HTERT RPE-1 (cell line): ENCODE measurements around the gene HARBI1.

Source experiments
- in situ Hi-C: fragments of 300-500 bp; cut with MboI; formaldehyde crosslinking; loops from 4 replicates; pipeline ENCODE4 v1.14.3; 2020; ENCODE audit warnings: low sequenced_read_pairs

HARBI1 gene, protein sequence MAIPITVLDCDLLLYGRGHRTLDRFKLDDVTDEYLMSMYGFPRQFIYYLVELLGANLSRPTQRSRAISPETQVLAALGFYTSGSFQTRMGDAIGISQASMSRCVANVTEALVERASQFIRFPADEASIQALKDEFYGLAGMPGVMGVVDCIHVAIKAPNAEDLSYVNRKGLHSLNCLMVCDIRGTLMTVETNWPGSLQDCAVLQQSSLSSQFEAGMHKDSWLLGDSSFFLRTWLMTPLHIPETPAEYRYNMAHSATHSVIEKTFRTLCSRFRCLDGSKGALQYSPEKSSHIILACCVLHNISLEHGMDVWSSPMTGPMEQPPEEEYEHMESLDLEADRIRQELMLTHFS

DNA sequence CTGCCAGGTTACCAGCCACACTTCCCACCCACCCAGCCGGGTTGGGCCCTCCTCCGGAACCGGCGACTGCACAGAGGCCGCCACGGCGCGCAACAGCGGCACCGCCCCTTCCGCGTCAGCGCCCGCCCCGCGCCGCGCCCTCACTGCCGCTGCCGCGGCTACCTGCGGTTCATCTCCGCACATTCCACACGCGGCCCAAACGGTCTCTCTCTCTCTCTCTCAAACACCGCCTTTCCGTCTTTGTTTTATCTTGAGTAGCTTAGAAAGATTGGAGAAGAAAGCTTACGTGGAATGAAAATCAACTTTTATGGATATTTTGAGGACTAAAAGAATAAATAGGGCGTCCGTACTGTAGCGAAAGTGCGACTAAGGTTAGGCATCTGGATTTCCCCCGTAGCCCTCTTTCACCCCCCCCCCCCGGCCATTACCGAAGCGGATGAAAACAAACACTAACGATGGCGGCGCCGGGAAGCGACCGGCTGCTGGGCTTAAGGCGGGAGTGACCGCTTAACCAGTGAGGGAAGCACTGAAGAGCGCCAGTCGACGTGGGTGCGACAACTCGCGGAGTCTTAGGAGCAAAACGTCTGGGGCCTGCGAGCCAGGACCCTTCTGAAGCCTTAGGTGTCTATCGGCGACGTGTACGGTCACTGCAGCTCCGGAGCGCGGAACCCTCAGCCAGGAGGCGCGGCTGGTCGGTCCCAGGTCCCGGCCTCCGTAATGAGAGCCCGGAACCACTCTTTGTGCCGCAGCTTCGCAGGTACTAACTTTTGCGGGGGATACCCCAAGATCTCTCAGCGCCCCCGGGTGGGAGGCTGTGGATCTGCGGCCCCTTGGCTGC is at the start of gene HARBI1, which contains the start of gene ATG13:
Gene HARBI1 (minus strand): TSS at position 94 of the 838 bp plus-strand sequence. CDS start 990 bp downstream, outside the sequence.
Gene ATG13 (plus strand): TSS at position 420 of the 838 bp plus-strand sequence. CDS start 26,739 bp downstream, outside the sequence.
- in situ Hi-C loops, result no loop called here

DNA sequence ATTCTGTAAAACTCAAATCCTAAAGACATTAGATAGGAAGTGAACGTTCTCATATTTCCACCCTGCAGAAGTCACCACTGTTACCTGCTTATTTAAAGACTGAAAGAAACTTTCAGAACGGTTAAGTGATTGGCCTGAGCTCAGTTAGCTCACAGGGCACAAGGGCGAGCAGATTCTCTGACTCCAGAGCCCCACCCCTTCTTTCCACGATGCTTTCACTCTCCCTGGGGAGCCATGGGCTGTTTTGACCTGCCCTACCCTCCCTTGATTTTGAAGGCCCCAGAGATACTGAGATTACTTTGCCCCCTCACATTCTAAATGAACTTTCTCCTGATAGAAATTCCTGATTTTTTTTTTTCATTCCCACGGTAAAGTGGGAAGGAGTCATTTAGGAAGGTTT is 49.5 kb upstream of the HARBI1 start:
- in situ Hi-C loops, result no loop called here

DNA sequence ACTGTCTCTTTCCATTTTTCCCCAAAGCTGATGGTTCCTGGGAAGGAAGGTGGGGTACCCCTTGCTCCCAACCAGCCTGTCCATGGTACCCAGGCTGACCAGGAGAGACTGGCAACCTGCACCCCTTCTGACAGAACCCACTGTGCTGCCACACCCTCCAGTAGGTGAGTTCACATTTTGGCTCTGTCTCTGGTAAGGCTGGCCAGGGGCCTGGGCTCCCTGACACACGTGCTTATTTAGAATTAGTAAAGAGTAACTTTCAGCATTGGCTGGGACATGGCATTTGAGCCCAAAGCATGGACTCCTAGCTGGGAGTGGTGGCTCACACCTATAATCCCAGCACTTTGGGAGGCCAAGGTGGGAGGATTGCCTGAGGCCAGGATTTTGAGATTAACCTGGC is 48.3 kb upstream of the HARBI1 start:
- in situ Hi-C loops, result no loop called here

DNA sequence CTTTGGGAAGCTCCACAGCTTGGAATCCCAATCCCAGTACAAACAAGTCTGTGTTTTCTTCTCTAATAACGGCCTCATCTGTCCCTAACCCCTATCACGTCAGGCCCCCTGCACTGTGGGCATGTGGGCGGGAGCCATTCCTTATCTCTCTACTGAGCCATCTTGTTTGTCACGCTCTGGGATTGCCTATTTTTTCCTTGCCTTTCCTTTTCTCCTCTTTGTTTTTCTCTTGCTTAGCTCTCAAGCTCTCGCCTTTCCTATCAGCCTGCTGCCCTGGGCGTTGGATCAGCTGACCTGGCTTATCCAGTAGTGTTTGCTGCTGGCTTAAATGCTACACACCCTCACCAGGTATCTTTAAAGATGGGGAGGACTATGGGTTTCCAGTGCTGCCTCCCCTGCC is 47.6 kb upstream of the HARBI1 start:
- in situ Hi-C loops, result no loop called here

DNA sequence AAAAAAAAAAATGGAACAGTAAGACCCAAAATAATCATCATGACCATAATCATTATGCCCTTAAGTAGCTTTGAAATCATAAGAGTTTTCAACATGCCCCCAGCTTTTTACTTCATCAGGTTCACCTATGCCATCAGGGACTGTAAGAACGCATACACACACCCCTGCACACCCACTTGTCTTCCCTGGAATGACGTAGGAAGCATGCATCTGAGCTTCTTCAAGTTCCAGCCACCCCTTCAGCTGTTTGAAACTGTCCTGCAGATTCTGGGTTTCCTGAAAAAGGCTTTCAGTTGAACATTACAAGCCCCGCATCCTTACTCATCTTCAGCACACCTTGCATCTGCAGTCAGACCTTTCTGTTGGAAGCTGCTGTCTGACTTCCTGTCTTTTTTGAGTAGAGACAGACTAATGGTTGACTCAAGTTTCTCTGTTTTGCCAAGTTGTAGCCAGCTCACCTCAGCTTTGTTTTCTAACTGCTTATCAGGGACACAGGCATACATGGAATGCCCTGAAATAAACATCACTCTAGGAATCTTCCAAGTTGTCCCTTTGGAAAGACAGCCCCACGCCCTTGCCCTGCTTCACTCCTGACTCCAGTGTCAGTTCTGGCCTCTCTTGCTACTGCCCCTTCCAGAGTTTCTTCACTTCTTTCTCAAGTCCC is 46.4 kb upstream of the HARBI1 start:
- in situ Hi-C loops, result no loop called here

DNA sequence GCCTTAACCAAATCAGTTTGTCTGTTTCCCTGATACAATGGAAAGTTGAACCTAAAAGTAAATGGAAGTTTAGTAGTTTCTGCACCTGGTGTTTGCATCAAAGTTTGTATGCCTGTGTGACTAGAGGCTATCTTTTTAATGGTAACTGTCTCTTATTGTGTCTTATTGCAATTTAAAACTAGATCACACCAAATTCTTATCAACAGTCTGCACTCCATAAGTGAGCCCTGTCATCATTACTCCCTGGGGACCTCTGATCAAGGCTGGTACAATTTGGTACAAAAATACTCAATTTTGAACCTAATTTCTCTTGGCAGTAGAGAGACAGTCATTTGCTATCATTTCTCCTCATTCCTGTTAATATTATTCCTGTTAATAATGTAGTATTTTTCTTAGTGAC is 45.3 kb upstream of the HARBI1 start:
- in situ Hi-C loops, result no loop called here

DNA sequence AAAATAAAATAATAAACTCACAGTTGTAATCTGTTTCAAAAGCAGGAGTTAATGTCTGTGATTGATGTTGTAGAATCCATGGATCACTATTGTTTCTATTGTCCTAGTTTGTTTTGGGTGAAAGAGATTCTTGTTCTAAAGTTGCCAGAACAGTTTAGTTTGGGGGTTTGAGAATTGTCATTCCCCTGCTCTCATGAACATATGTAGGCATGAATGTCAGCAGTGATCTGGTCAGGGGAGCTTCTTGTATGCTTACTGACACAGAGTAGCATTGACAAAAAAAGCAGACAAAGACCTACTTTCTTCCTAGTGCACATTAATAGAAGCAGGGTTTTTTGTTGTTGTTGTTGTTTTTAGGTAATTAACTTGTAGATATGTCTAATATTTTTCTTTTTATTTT is 44.8 kb upstream of the HARBI1 start:
- in situ Hi-C loops, result no loop called here

DNA sequence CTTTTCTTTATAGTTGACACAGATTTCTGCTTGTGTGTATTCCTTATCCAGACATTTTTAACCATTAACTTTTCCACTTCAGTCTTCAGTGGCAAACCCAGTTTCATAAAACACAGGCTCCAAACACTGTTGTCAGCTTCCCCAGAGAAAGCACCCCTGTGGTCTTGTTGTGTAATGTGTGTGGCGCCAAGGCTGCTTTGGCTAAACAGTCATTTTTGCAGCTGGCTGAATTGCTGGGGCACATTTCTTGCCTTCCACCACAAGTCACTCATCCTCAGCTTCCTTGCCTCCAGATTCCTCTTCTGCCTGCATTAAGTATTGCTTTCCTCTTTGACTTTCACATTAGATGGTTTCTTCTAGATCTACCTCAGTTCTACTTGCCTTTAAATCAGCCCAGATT is 42.9 kb upstream of the HARBI1 start:
- in situ Hi-C loops, result no loop called here

DNA sequence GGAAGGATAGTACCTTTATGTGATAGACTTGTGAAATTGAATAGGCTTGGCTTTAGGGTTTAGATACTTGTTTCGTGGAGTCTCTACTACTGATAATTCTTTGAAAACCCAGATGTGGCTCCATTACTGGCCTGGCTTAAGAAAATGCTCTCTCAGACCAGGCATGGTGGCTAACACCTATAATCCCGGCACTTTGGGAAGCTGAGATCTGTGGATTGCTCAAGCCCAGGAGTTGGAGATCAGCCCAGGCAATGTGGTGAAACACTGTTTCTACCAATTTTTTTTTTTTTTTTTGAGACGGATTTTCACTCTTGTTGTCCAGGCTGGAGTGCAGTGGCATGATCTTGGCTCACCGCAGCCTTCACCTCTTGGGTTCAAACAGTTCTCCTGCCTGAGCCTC is 41.2 kb upstream of the HARBI1 start:
- in situ Hi-C loops, result no loop called here

DNA sequence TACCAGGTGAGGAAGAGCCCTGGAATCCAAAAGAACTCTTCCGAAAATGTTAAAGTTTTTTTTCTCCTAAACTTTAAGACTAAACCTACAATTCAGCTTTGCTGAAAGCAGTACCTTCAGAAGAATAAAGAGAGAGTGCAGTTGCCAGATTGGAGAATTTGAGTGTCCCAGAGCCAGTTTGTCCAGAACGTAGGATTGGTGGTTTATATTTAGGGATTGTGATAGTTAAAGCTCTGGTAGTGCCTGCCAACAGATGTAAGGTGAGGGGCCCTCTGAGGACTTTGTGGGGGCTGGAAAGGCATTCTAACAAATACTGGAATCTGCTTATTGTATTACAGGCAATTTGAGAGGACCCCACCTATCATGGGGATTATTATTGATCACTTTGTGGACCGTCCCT is 40.2 kb upstream of the HARBI1 start:
- in situ Hi-C loops, result no loop called here

DNA sequence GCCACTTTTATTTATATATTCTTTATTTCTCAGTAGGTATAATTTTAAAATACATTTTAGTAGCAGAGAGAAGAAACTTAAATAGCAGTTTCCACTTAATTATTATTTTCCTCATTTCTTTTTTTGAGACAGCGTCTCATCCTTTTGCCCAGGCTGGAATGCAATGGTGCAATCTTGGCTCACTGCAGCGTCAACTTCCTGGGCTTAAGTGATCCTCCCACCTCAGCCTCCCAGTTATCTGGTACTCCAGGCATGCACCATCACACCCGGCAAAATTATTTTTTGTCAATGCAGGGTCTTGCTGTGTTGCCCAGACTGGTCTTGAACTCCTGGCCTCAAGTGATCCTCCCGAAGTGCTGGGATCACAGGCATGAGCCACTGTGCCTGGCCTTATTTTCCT is 38.6 kb upstream of the HARBI1 start:
- in situ Hi-C loops, result no loop called here

DNA sequence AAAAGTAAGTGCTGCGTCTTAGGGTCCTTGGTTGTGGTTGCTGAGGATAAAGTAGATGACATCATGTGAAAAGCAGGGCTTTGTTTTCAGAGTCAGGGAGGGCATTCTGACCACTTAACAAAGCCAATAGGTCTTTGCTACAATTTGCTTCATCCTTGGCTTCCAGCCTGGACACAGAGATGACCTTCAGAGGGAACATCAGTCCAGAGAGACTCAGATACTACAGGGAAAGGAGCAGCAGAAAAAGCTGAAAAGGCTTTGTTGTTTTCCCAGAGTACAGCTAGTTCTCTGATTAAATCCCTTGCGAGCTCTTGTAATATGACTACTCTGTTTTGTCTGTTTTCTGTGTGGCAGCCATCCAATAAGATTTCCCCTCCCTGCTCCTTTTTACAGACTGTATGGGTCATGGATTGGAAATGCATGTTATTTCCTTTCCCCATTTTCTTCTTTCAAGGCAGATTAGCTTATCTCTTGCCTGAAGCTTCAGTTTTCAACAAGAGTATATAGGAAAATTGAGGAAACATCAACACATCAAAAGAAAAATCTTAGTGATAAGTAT is 32.2 kb upstream of the HARBI1 start:
- in situ Hi-C loops, result no loop called here

DNA sequence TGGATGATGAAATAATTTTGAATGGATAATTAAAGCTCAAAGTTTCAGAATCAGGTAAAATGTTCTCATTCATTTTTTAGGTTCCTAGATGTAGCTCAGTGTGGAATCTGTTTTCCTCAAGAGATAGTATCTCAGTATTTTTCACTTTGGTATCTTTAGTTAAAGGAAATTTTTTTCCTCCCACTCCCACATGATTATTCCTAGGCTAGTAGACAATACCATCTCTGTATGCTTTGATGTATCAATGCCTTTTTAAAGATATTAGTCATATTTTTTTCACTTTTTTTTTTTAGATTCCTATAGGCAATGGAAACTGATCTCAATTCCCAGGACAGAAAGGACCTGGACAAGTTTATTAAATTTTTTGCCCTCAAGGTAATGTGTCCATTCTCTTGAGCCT is 27.0 kb upstream of the HARBI1 start:
- in situ Hi-C loops, result no loop called here

DNA sequence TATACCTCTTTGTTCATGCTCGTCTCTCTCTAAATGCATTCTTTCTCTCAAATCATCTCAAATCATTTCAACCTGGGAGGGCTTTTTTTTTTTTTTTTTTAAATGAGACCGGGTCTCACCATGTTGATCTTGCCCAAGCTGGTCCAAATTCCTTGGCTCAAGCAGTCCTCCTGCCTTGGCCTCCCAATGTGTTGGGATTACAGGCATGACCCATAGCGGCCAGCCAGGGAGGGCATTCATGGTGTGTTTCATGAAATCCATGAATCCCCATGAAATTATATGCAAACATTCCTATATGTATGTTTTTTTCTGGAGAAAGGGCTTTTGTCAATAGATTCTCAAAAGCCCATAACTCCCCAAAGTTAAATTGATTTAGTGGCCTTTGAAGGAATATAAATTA is 26.5 kb upstream of the HARBI1 start:
- in situ Hi-C loops, result no loop called here

DNA sequence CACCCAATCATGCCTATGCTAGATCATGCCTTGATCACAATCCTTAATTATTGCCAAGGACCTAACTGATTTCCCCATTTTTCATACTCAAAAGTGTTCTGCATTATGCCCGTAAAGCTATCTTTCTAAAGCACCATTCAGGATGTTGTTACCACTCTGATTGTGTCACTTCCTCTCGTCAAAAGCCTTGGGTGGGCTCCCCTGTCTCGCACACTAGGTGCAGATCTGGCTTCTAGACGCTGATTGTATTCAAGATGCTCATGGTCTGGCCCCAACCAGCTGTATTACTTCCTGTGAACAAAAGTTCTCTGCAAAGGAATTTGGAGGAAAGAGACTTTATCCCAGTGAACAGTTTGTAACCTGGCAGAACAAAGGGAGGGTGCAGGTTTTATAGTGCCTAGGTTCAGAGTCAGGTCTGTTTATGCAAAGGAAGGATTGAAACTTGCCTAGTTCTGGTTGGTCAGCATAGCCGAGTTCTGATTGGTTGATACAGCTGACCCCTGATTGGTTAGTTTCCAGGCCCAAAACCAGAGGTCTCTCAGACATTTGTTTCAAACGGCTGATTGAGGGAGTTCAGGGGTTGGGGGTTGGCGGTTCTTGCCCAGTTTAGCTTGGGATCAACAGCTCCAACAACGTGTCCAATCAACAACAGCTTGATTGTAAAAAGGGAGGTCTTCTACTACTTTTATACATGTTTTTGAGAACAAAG is 25.8 kb upstream of the HARBI1 start:
- in situ Hi-C loops, result no loop called here

DNA sequence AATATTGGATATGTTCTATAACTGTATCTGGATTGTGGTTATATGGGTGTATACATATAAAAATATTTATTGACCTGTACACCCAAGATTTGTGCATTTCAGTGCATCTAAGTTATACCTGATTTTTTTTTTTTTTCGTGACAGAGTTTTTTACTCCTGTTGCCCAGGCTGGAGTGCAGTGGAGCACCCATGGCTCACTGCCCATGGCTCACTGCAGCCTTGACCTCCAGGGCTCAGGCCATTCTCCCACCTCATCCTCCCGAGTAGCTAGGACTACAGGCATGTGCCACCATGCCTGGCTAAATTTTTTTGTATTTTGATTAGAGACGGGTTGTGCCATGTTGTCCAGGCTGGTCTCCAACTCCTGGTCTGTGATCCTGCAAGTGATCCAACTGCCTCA is 24.6 kb upstream of the HARBI1 start:
- in situ Hi-C loops, result no loop called here

DNA sequence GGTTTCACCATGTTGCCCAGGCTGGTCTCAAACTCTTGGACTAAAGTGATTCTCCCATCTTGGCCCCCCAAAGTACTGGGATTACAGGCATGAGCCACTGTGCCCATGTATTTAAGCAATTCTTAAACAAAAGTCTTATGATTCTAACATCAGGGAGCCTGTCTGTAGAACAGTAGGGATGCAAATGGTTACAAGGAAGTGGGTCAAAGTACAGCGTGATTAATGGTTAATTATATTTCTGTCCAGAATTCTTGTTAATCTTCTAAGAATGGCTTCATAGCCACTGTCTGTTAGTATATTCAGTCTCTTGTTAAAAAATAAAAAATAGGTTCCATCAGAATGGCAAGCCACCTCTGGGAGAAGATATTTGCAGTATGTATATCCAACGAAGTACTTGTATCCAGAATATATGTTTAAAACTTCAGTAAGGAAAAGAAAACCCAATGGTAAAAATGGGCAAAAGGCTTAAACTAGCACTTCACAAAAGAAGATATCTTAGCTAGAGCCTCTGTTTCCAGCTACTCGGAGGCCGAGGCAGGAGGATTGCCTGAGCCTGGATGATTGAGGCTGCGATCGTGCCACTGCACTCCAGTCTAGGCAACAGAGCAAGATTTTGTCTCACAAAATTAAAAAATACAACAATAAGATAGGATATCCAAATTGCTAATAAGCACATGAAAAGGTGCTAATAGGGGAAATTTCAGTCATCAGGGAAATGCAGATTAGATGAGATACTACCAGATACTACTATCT is 23.2 kb upstream of the HARBI1 start:
- in situ Hi-C loops, result no loop called here

DNA sequence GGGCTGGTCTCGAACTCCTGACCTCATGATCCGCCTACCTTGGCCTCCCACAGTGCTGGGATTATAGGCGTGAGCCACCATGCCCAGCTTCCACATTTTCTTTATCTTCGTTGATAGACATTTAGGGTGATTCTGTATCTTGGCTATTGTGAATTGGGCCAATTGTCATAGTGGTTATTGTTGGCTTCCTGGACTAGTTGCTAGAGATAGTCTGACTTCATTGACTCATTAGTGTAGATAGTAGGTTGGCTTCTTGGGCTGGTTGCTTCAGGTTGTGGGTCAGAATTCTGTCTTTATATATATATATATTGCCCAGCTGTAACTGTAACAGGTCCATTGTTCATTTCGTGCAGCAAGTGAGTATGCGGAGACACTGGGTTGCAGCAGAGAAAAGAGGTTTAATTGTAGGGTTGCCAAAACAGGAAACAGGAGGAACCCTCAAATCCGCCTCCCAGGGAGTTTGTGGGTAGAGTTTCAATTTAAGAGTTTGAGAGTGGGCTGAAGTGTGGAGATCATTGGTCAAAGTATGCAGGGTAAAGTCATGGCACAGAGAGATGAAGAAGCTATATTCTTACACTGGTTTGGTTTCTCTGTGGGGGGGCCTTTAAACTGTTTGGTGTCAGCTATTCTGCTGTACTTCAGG is 22.3 kb upstream of the HARBI1 start:
- in situ Hi-C loops, result no loop called here

DNA sequence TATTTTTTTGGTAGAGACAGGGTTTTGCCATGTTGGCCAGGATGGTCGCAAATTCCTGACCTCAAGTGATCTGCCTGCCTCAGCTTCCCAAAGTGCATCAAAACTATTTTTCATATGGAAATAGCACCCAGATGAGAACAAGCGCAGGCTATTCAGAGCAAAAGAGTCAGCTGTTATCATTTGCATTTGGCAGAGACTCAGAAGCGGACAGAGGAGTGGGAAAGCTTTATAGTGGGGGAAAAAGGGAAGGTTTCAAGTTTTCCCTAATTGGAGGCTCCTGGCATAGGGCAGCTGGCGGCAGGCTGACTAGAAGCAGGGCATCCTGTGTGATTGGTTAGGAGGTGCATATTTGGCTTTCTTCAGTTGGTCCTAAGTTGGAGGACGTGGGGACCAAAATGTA is 20.5 kb upstream of the HARBI1 start:
- in situ Hi-C loops, result no loop called here
